HEK293T (cell line): ENCODE data around the gene BACH2.

Source experiments
- CTCF ChIA-PET: fragments of 350-600 bp; formaldehyde crosslinking; extraction: SDS; loops from one replicate; lab custom pipeline; 2021; ENCODE audit warnings: antibody characterized with exemption, inconsistent platforms; lab: Yijun Ruan, JAX
- POLR2A ChIA-PET: fragments of 350-600 bp; formaldehyde crosslinking; extraction: SDS; loops from one replicate; lab custom pipeline; 2020; ENCODE audit warnings: antibody characterized with exemption, inconsistent platforms; lab: Yijun Ruan, JAX
- DNase-seq: peaks from one replicate; pipeline ENCODE4 v3.0.0; 2012; ENCODE audit warnings: mixed read lengths; ENCODE audit errors: extremely low spot score
- ARNT ChIP-seq: fragments of 450-650 bp; IDR thresholded peaks from 2 replicates; pipeline ENCODE4 v1.6.1; 2017; ENCODE audit warnings: mild to moderate bottlenecking
- BHLHE40 ChIP-seq: fragments of 450-650 bp; IDR thresholded peaks from 2 replicates; pipeline ENCODE4 v1.6.1; 2016; ENCODE audit warnings: mild to moderate bottlenecking, moderate library complexity, borderline replicate concordance
- CTBP1 ChIP-seq: fragments of 450-650 bp; IDR thresholded peaks from 2 replicates; pipeline ENCODE4 v1.6.1; 2016; ENCODE audit warnings: borderline replicate concordance
- ELF4 ChIP-seq: fragments of 450-650 bp; IDR thresholded peaks from 2 replicates; pipeline ENCODE4 v1.6.1; 2017; ENCODE audit warnings: antibody characterized with exemption
- FOXA1 ChIP-seq: fragments of 450-650 bp; IDR thresholded peaks from 2 replicates; pipeline ENCODE4 v1.6.1; 2016; ENCODE audit warnings: mild to moderate bottlenecking
- FOXK2 ChIP-seq: fragments of 450-650 bp; IDR thresholded peaks from 2 replicates; pipeline ENCODE4 v1.6.1; 2016; ENCODE audit warnings: mild to moderate bottlenecking
- FOXM1 ChIP-seq: fragments of 450-650 bp; IDR thresholded peaks from 2 replicates; pipeline ENCODE4 v1.6.1; 2017; ENCODE audit warnings: mild to moderate bottlenecking, borderline replicate concordance
- HDGF ChIP-seq: fragments of 450-650 bp; IDR thresholded peaks from 2 replicates; pipeline ENCODE4 v1.6.1; 2017; ENCODE audit warnings: antibody characterized with exemption, borderline replicate concordance
- L3MBTL2 ChIP-seq: fragments of 450-650 bp; conservative IDR thresholded peaks from 2 replicates; pipeline ENCODE4 v1.6.1; 2016; ENCODE audit warnings: mild to moderate bottlenecking
- LEF1 ChIP-seq: fragments of 450-650 bp; IDR thresholded peaks from 2 replicates; pipeline ENCODE4 v1.6.1; 2017; ENCODE audit warnings: mild to moderate bottlenecking, borderline replicate concordance
- NFRKB ChIP-seq: fragments of 450-650 bp; IDR thresholded peaks from 2 replicates; pipeline ENCODE4 v1.6.1; 2016; ENCODE audit warnings: mild to moderate bottlenecking, moderate library complexity
- SP1 ChIP-seq: fragments of 450-650 bp; IDR thresholded peaks from 2 replicates; pipeline ENCODE4 v1.6.1; 2017
- SUZ12 ChIP-seq: fragments of 450-650 bp; IDR thresholded peaks from 2 replicates; pipeline ENCODE4 v1.6.1; 2016; ENCODE audit warnings: mild to moderate bottlenecking
- TARDBP ChIP-seq: fragments of 450-650 bp; IDR thresholded peaks from 2 replicates; pipeline ENCODE4 v1.6.1; 2016
- ZNF384 ChIP-seq: fragments of 450-650 bp; IDR thresholded peaks from 2 replicates; pipeline ENCODE4 v1.6.1; 2016
- TF ChIP-seq, protein P1 (sequence below): fragments of 450-650 bp; IDR thresholded peaks from 2 replicates; pipeline ENCODE4 v1.6.1; 2016

Gene BACH2

GRCh38 chr6:90219209-90219985 is 77.2 kb downstream of the BACH2 start:
- peak; percentile 30 for DNase-seq
- POLR2A ChIA-PET = interaction anchor here (0.5 to 2.1 kb wide), 13 partner anchors 14 to 368 kb away, joined by 3 to 12 read pairs (median 3); partner anchors contain the start of gene MAP3K7
- CTCF ChIA-PET = interaction anchor here (0.7 to 1.7 kb wide), 6 partner anchors 25 to 279 kb away, joined by 3 to 7 read pairs (median 4); no protein-coding TSS in a partner anchor
- TF ChIP-seq CTBP1 = peak; percentile 49; the same call in 1 of the 2 replicates
- no peak for TF ChIP-seq ZNF384
- TF ChIP-seq, protein P1, sequence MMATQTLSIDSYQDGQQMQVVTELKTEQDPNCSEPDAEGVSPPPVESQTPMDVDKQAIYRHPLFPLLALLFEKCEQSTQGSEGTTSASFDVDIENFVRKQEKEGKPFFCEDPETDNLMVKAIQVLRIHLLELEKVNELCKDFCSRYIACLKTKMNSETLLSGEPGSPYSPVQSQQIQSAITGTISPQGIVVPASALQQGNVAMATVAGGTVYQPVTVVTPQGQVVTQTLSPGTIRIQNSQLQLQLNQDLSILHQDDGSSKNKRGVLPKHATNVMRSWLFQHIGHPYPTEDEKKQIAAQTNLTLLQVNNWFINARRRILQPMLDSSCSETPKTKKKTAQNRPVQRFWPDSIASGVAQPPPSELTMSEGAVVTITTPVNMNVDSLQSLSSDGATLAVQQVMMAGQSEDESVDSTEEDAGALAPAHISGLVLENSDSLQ = peak; percentile 74

DNA sequence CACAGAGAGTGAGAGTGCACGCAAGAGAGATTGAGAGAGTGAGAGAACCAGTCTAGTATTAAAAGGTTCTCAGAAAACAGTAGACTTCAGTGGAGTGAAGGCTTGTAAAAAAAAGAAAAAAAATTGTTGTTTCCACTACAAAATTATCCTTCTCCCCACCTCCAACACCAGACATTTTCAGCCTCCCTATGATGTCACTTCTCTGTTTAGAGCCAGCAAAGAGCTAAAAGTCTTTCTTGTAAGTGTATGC is 77.8 kb downstream of the BACH2 start:
- peak; percentile 15 for DNase-seq
- ChIA-PET POLR2A (interaction anchor here (0.9 to 2.1 kb wide), 13 partner anchors 14 to 368 kb away, joined by 3 to 12 read pairs (median 3); partner anchors contain the start of gene MAP3K7), CTCF (interaction anchor here (0.6 to 1.7 kb wide), 7 partner anchors 16 to 278 kb away, joined by 3 to 7 read pairs (median 3); no protein-coding TSS in a partner anchor)
- TF ChIP-seq ARNT (no peak), ZNF384 (no peak)

DNA sequence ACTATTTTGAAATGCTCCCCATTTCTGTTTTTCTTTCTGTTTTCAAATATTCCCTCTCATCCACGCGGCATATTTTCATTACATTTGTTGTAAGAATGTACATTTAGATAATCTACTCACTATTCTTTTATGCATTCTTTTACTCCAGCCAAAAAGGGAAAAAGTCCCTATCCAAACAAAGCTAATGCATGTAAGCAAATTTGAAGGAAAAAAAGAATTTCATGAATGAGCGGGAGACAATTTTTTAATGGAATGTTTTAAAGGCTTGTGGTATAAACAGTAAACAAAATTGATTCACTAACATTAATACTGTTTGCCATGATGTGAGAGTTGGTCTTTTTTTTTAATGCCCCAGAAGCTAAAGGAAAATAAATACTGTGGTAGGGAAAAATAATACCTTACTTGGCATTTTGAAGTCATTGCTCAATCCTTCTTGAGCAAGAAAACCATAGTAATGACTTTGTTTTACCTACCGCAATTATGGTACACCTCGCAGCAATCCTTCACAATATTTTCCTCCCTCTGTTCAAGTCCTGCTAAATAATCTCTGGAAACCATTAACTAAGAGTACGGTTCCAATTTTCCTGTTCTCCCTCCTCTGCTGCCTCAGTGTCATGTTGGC is 79.0 kb downstream of the BACH2 start:
- ChIA-PET POLR2A (interaction anchor here (1.1 to 2.1 kb wide), 5 partner anchors 13 to 370 kb away, joined by 3 to 12 read pairs (median 5); partner anchors contain the start of gene MAP3K7), CTCF (interaction anchor here (0.6 to 1.5 kb wide), 4 partner anchors 16 to 86 kb away, joined by 3 to 5 read pairs (median 4); no protein-coding TSS in a partner anchor)
- DNase-seq = no peak
- no peak for TF ChIP-seq FOXM1
- no peak for TF ChIP-seq CTBP1
- TF ChIP-seq NFRKB = no peak

DNA sequence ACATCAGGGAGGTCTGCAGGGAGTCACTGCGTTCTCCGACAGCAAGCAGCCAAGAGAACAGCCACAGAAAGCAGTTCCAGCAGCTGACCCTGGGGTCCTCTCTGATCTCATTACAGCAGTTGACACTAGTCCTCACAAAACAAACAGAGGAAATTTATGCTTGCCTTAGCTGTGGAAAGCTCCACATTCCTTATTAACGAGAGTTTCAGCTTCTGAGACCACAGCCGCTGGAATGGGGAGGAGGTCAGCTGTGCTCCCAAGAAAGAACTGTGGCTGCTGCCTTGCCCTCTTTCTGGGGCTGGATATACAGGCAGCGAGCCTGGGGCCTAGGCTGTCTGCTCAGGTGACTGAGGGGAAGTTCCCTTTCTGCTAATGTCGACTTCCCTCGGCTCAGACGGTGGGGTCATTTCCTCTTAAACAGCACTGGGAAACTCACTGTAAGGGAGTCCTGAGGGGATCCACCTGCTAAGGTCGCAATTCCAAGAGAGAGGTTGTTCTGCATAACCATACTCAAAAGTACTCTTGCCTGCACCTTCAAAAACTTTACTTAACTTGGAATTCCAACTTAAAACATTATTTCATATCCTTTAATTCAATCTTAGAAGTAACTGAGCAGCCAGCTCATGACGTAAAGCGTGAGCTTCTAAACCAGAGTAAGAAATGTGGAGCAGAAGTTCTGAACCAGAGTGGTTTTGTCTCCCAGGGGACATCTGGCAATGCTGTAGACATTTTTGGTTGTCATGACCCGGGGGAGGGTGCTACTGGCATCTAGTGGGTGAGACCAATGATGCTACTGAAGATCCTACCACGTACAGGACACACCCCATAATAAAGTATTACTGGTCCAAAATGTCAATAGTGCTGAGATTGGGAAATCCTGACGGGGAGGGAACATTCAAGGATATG is 80.3 kb downstream of the BACH2 start:
- POLR2A ChIA-PET = interaction anchor here (1.2 to 1.4 kb wide), 2 partner anchors 12 to 68 kb away, joined by 3 to 5 read pairs; no protein-coding TSS in a partner anchor

DNA sequence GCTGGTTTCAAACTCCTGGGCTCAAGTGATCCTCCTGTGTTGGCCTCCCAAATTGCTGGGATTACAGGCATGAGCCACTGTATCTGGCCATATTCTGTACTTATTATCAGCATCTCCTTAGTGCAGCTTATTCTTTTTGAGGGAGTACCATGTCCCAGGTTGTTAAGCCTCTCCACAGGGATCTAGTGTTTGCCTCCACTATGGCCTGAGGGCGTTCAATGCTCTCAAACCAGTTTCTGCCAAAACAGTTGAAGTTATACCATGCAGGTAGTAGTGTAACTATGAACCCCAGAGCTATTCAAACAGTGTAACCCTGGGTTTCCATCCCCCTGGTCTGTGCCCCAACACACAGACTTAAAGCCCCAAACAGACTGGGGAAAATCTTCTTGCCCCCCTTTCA is 81.7 kb downstream of the BACH2 start:
- POLR2A ChIA-PET = no interaction called here
- no peak for TF ChIP-seq FOXM1
- TF ChIP-seq SP1 = no peak
- no peak for TF ChIP-seq NFRKB
- TF ChIP-seq L3MBTL2 = no peak
- TF ChIP-seq, protein P1 = no peak
- no peak for TF ChIP-seq ZNF384
- TF ChIP-seq CTBP1 = no peak
- TF ChIP-seq FOXA1 = no peak
- no peak for TF ChIP-seq ELF4
- TF ChIP-seq ARNT = no peak
- TF ChIP-seq LEF1 = no peak
- TF ChIP-seq HDGF = no peak
- DNase-seq = no peak
- CTCF ChIA-PET = interaction anchor here (2.0 kb wide), 1 partner anchor 72 kb away, joined by 5 read pairs; no protein-coding TSS in a partner anchor

More for the DNA sequence above, 80.3 kb downstream of the BACH2 start:
- CTCF ChIA-PET = interaction anchor here (0.5 to 2.0 kb wide), 5 partner anchors 21 to 242 kb away, joined by 3 to 5 read pairs (median 3); no protein-coding TSS in a partner anchor
- TF ChIP-seq SP1 = no peak
- TF ChIP-seq LEF1 = no peak
- TF ChIP-seq TARDBP = no peak
- no peak for TF ChIP-seq FOXK2
- no peak for TF ChIP-seq BHLHE40
- TF ChIP-seq ZNF384 = no peak
- DNase-seq = peak; percentile 15

DNA sequence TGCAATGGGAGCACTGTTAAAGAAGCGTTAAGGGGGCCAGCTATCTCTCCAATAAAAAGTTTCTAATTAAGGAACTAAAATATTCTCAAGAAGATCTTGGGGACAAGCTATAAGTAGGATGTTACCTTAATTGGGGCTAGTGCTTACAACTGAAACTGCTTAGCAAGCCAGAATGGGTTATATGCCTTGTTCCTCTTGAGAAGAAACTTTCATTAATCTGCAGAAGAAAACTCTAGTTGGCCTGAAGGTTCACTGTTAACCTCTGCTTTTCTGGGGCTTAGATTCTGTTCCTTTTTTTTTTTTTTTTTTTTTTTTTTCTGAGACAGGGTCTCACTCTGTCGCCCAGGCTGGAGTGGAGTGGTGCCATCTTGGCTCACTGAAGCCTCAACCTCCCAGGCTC is 82.2 kb downstream of the BACH2 start:
- CTCF ChIA-PET = interaction anchor here (0.6 to 2.0 kb wide), 2 partner anchors 14 to 72 kb away, joined by 5 to 6 read pairs; no protein-coding TSS in a partner anchor
- POLR2A ChIA-PET = no interaction called here
- TF ChIP-seq ZNF384 (no peak), SUZ12 (no peak), ARNT (no peak), SP1 (no peak), LEF1 (no peak), HDGF (no peak), NFRKB (no peak), TARDBP (no peak), FOXM1 (no peak)
- no peak for DNase-seq
